ENCODE measurements around the gene CA5A. TPM values are rescaled to one million over a fixed set of nuclear protein-coding genes. Genes with fewer than 3 reads are reported as not detected.

The CA5A gene
- total and polyA plus RNA-seq, 2 of the 13 experiments (the other 11 are each of a cell fraction or from before 2014, with no cell fraction given) = 66.8 to 106 TPM

GRCh38 chr16:87864331-87864989, 71.9 kb downstream of the CA5A start:
- H3K9ac ChIP-seq (ENCODE audit: insufficient read depth, low read depth, low read length) = peak overlapping the region; percentile 63

More at GRCh38 chr16:87864331-87864989, 71.9 kb downstream of the CA5A start:
- Histone ChIP-seq H3K27ac (ENCODE audit: extremely low read length, insufficient read depth, low read length) (peak overlapping the region; percentile 32), H3K4me3 (replicated peaks in 1 of 3; ENCODE audit: insufficient read depth in 1 of 3, low read depth in 2 of 3, low read length in 3 of 3) (peak overlapping the region; percentile 19 to 85 (median 38); a peak in 4 of 6 replicates), H3K9me3 (ENCODE audit: low read length) (no peaks in the 10 kb centered on the region), H3K4me2 (ENCODE audit: low read depth, low read length) (peak overlapping the region; percentile 71), H3K79me2 (ENCODE audit: insufficient read depth, low read length) (peaks cover 91% of the 10 kb centered on the region), H3K27me3 (ENCODE audit: control insufficient read depth in 1 of 2, insufficient read depth in 2 of 2, low read length in 2 of 2) (no peaks in the 10 kb centered on the region; a peak in 1 of 5 replicates), H3K4me1 (ENCODE audit: insufficient read depth, low read length) (peaks cover 68% of the 10 kb centered on the region), H2AFZ (ENCODE audit: low read length) (no peak overlapping the region), H4K20me1 (ENCODE audit: insufficient read depth, low read length) (peaks cover 57% of the 10 kb centered on the region), H3K36me3 (replicated peaks in 1 of 2; ENCODE audit: control insufficient read depth in 1 of 2, insufficient read depth in 2 of 2, low read length in 2 of 2) (peaks cover 4 to 6% of the 10 kb centered on the region in 2 experiments; a peak in 3 of 5 replicates)
- DNase-seq (ENCODE audit: low spot score) (no peak), ATAC-seq (no peak), FAIRE-seq (no peak)
- in situ Hi-C loops (cut with HindIII; ENCODE audit: extremely low pct_ligation_motif_present, low pct_unique_long_range_greater_than_20kb) (loop anchor here (25.0 kb wide), 1 partner anchor 477 kb away; the partner anchor contains the start of genes FBXO31 and MAP1LC3B), intact Hi-C loops (cut with micrococcal nuclease; ENCODE audit: unreplicated experiment) (no loop called here)
- ChIA-PET CTCF (ENCODE audit: low intra/inter-chr PET ratio, low total read pairs) (no interaction called here), POLR2A (interaction anchor here (2.0 to 13.8 kb wide), 6 partner anchors 6 to 85 kb away, joined by 4 to 399 read pairs (median 11); no protein-coding TSS in a partner anchor)
- no TSS peak for BruUV-seq (replicated peaks)
- WGBS (ENCODE audit: low lambda C conversion rate) = 58% methylated on average over 15 of the region's 15 CpGs
- TF ChIP-seq KLF15 (CRISPR knock-in tag; IDR thresholded peaks at IDR 0.05; ENCODE audit: borderline replicate concordance) = no peak
- TF ChIP-seq HOXA3 (CRISPR knock-in tag; IDR thresholded peaks at IDR 0.05) = 0 out of 2 replicates have a peak, but pooled peaks have one; percentile 24
- no peak for TF ChIP-seq TRIM22 (IDR thresholded peaks at IDR 0.05)
- TF ChIP-seq RFX5 (IDR thresholded peaks at IDR 0.05; ENCODE audit: low read depth, low read length) = peak; percentile 49; the same call in 1 of the 2 replicates
- TF ChIP-seq, protein P1, sequence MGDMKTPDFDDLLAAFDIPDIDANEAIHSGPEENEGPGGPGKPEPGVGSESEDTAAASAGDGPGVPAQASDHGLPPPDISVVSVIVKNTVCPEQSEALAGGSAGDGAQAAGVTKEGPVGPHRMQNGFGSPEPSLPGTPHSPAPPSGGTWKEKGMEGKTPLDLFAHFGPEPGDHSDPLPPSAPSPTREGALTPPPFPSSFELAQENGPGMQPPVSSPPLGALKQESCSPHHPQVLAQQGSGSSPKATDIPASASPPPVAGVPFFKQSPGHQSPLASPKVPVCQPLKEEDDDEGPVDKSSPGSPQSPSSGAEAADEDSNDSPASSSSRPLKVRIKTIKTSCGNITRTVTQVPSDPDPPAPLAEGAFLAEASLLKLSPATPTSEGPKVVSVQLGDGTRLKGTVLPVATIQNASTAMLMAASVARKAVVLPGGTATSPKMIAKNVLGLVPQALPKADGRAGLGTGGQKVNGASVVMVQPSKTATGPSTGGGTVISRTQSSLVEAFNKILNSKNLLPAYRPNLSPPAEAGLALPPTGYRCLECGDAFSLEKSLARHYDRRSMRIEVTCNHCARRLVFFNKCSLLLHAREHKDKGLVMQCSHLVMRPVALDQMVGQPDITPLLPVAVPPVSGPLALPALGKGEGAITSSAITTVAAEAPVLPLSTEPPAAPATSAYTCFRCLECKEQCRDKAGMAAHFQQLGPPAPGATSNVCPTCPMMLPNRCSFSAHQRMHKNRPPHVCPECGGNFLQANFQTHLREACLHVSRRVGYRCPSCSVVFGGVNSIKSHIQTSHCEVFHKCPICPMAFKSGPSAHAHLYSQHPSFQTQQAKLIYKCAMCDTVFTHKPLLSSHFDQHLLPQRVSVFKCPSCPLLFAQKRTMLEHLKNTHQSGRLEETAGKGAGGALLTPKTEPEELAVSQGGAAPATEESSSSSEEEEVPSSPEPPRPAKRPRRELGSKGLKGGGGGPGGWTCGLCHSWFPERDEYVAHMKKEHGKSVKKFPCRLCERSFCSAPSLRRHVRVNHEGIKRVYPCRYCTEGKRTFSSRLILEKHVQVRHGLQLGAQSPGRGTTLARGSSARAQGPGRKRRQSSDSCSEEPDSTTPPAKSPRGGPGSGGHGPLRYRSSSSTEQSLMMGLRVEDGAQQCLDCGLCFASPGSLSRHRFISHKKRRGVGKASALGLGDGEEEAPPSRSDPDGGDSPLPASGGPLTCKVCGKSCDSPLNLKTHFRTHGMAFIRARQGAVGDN (CRISPR knock-in tag; IDR thresholded peaks at IDR 0.05) = 0 out of 2 replicates have a peak, but pooled peaks have one; percentile 23
- TF ChIP-seq FOXA1 (IDR thresholded peaks at IDR 0.05) = no peak
- peak; percentile 26; the same call in 1 of the 2 replicates for TF ChIP-seq FOXA1 (CRISPR knock-in tag; IDR thresholded peaks at IDR 0.05)
- peak; percentile 48 for TF ChIP-seq FOXA3 (CRISPR knock-in tag; IDR thresholded peaks at IDR 0.05)
